SK-N-SH (cell line): ENCODE results near the gene GPM6B. TPM values are rescaled to one million over a fixed set of nuclear protein-coding genes. Genes with fewer than 3 reads are reported as not detected.

Experiments used
- CTCF ChIA-PET: fragments of 300-600, 350-600 bp; formaldehyde crosslinking; extraction: SDS; loops from one replicate; lab custom pipeline; 2021; lab: Yijun Ruan, JAX
- POLR2A ChIA-PET: fragments of 350-600 bp; sonication (Branson Sonifier 250); formaldehyde crosslinking; extraction: SDS; loops from one replicate; lab custom pipeline; 2020; ENCODE audit warnings: antibody characterized with exemption, inconsistent platforms; lab: Yijun Ruan, JAX
- DNase-seq: peaks from one replicate; pipeline ENCODE4 v3.0.0; 2012
- H2AFZ ChIP-seq: fragments of 200-600 bp; sonication (generic); 2 replicates; pipeline ENCODE4 v1.8.1; 2016; ENCODE audit warnings: antibody characterized with exemption, mild to moderate bottlenecking, low read depth
- H3F3A ChIP-seq: fragments of 200-600 bp; sonication (generic); replicated peaks from 2 replicates; pipeline ENCODE3; 2016; ENCODE audit warnings: antibody characterized with exemption, mild to moderate bottlenecking; ENCODE audit not compliant: insufficient read depth
- H3K27ac ChIP-seq, 2 experiments: fragments of 200-500 bp in 1 of 2; fragments of 200-600 bp in 1 of 2; sonication (Bioruptor generic) in 1 of 2; sonication (generic), shearing (Covaris generic) in 1 of 2; 2 replicates each; pipeline versions ENCODE4 v1.5.1 to v1.6.1; 2014 to 2016; ENCODE audit warnings: low read depth in 2 of 2, inconsistent platforms in 1 of 2, low read length in 1 of 2, mild to moderate bottlenecking in 1 of 2, mixed read lengths in 1 of 2
- H3K27me3 ChIP-seq: fragments of 200-600 bp; sonication (generic), shearing (Covaris generic); 2 replicates; pipeline ENCODE4 v1.6.1; 2016; ENCODE audit warnings: mixed run types; ENCODE audit not compliant: insufficient read depth
- H3K36me3 ChIP-seq, 2 experiments: fragments of 200-500 bp in 1 of 2; fragments of 200-600 bp in 1 of 2; sonication (Bioruptor generic) in 1 of 2; sonication (generic) in 1 of 2; replicated peaks in 1 of 2; 2 replicates each; pipeline versions ENCODE3 to v1.5.1; 2014 to 2016; ENCODE audit warnings: low read length in 1 of 2, mild to moderate bottlenecking in 1 of 2; ENCODE audit not compliant: insufficient read depth in 2 of 2, control insufficient read depth in 1 of 2
- H3K4me1 ChIP-seq, 2 experiments: fragments of 200-500 bp in 1 of 2; fragments of 200-600 bp in 1 of 2; sonication (Bioruptor generic) in 1 of 2; sonication (generic), shearing (Covaris generic) in 1 of 2; 2 replicates each; pipeline versions ENCODE4 v1.5.1 to v1.6.1; 2014 to 2016; ENCODE audit warnings: low read depth in 1 of 2, low read length in 1 of 2, mixed run types in 1 of 2; ENCODE audit not compliant: insufficient read depth in 2 of 2, control insufficient read depth in 1 of 2
- H3K4me2 ChIP-seq: fragments of 200-600 bp; sonication (generic), shearing (Covaris generic); 2 replicates; pipeline ENCODE4 v1.6.1; 2017; ENCODE audit warnings: mixed run types
- H3K4me3 ChIP-seq, 2 experiments: fragments of 200-500 bp in 1 of 2; fragments of 200-600 bp in 1 of 2; sonication (Bioruptor generic) in 1 of 2; sonication (generic), shearing (Covaris generic) in 1 of 2; 2 replicates each; pipeline versions ENCODE4 v1.5.1 to v1.8.1; 2014 to 2016; ENCODE audit warnings: low read depth in 2 of 2, inconsistent platforms in 1 of 2, low read length in 1 of 2, mild to moderate bottlenecking in 1 of 2, mixed read lengths in 1 of 2, moderate library complexity in 1 of 2
- H3K79me2 ChIP-seq: fragments of 200-600 bp; sonication (generic); 2 replicates; pipeline ENCODE4 v1.8.1; 2017; ENCODE audit warnings: mild to moderate bottlenecking; ENCODE audit not compliant: insufficient read depth
- H3K9ac ChIP-seq: fragments of 200-600 bp; sonication (generic); 2 replicates; pipeline ENCODE4 v1.6.1; 2017; ENCODE audit warnings: mixed run types
- H3K9me2 ChIP-seq: fragments of 200-600 bp; sonication (generic); 2 replicates; pipeline ENCODE4 v1.6.1; 2017; ENCODE audit warnings: mixed run types
- H3K9me3 ChIP-seq: fragments of 200-600 bp; sonication (generic); 2 replicates; pipeline ENCODE4 v1.6.1; 2017; ENCODE audit warnings: mixed run types, mild to moderate bottlenecking, moderate library complexity
- H4K20me1 ChIP-seq: fragments of 200-600 bp; sonication (generic); 2 replicates; pipeline ENCODE4 v1.6.1; 2017; ENCODE audit warnings: mild to moderate bottlenecking, mixed run types; ENCODE audit not compliant: insufficient read depth
- CHD2 ChIP-seq: fragments of 150-350 bp; IDR thresholded peaks from 2 replicates; pipeline ENCODE4 v1.6.1; 2018; ENCODE audit warnings: low read length; ENCODE audit not compliant: partially characterized antibody
- EZH2phosphoT487 ChIP-seq: fragments of 200-600 bp; sonication (generic); IDR thresholded peaks from 2 replicates; pipeline ENCODE4 v1.6.1; 2017; ENCODE audit warnings: low read depth, mixed run types, mild to moderate bottlenecking, antibody characterized with exemption, moderate library complexity, borderline replicate concordance
- FOSL2 ChIP-seq: IDR thresholded peaks from 2 replicates; pipeline ENCODE4 v1.4.0; 2012; ENCODE audit warnings: low read depth, mild to moderate bottlenecking, moderate library complexity, borderline replicate concordance
- GABPA ChIP-seq: IDR thresholded peaks from 2 replicates; pipeline ENCODE4 v1.4.0; 2012; ENCODE audit warnings: low read depth, mild to moderate bottlenecking
- IRF3 ChIP-seq: fragments of 150-350 bp; IDR thresholded peaks from 2 replicates; pipeline ENCODE4 v1.6.1; 2016; ENCODE audit warnings: mild to moderate bottlenecking, low read depth, low read length
- JUND ChIP-seq: IDR thresholded peaks from 2 replicates; pipeline ENCODE4 v1.4.0; 2012
- MAX ChIP-seq: IDR thresholded peaks from 2 replicates; pipeline ENCODE4 v1.4.0; 2012; ENCODE audit warnings: low read depth
- NRF1 ChIP-seq: IDR thresholded peaks from 2 replicates; pipeline ENCODE4 v1.6.1; 2012; ENCODE audit warnings: low read depth, mild to moderate bottlenecking, low read length
- RAD21 ChIP-seq: IDR thresholded peaks from 2 replicates; pipeline ENCODE4 v1.6.1; 2012; ENCODE audit warnings: mild to moderate bottlenecking, low read length
- SIN3A ChIP-seq: IDR thresholded peaks from 2 replicates; pipeline ENCODE4 v1.6.1; 2012; ENCODE audit warnings: low read depth, mild to moderate bottlenecking, low read length, moderate library complexity, borderline replicate concordance
- TCF12 ChIP-seq: IDR thresholded peaks from 2 replicates; pipeline ENCODE4 v1.4.0; 2012
- USF1 ChIP-seq: IDR thresholded peaks from 2 replicates; pipeline ENCODE4 v1.4.0; 2012; ENCODE audit warnings: low read depth, borderline replicate concordance
- YY1 ChIP-seq: IDR thresholded peaks from 2 replicates; pipeline ENCODE4 v1.4.0; 2012; ENCODE audit warnings: low read depth, mild to moderate bottlenecking
- ZBTB33 ChIP-seq: IDR thresholded peaks from 2 replicates; pipeline ENCODE4 v1.4.0; 2012; ENCODE audit warnings: low read depth, borderline replicate concordance
- WGBS: methylation state at CpG from one replicate; pipeline ENCODE4 v1.1.6; 2017; ENCODE audit warnings: low lambda C conversion rate; 5-methylcytosine and 5-hydroxymethylcytosine counted together
- polyA plus RNA-seq, 3 experiments: library from polyadenylated mRNA; depleted of rRNA; stranded (reverse); fragments of >200 nt; gene quantifications; 2 replicates each; pipeline ENCODE4 v1.2.3, GENCODE V29; 2012
- TF ChIP-seq, protein P1 (sequence below): IDR thresholded peaks from 2 replicates; pipeline ENCODE4; 2012

GPM6B gene
- polyA plus RNA-seq, 1 of the 3 experiments (the other 2 are of a cell fraction), result 1.2 TPM

GRCh38 chrX:13776387-13776786, 40.5 kb downstream of the GPM6B start:
- no peaks in the 10 kb centered on the region for H3K9me2 ChIP-seq
- no peaks in the 10 kb centered on the region for H3K9me3 ChIP-seq
- WGBS, result 77% methylated on average over 4 of the region's 4 CpGs
- H3K36me3 ChIP-seq, result peaks cover 34 to 50% of the 10 kb centered on the region in 2 experiments
- ChIA-PET CTCF (interaction anchor here (1.2 to 2.1 kb wide), 5 partner anchors 12 to 255 kb away, joined by 3 to 6 read pairs (median 5); no protein-coding TSS in a partner anchor), POLR2A (no interaction called here)
- no peak overlapping the region for H3K4me3 ChIP-seq
- H3K4me1 ChIP-seq, result no peaks in the 10 kb centered on the region; a peak in 1 of 4 replicates
- no peaks in the 10 kb centered on the region for H3F3A ChIP-seq
- H3K27me3 ChIP-seq, result no peaks in the 10 kb centered on the region
- H3K79me2 ChIP-seq, result no peaks in the 10 kb centered on the region
- no peak overlapping the region for H2AFZ ChIP-seq
- no peak for DNase-seq
- no peak overlapping the region for H3K27ac ChIP-seq
- H3K9ac ChIP-seq, result no peak overlapping the region
- no peaks in the 10 kb centered on the region for H4K20me1 ChIP-seq
- 0 out of 2 replicates have a peak, but pooled peaks have one; percentile 6 for TF ChIP-seq RAD21
- no peak for TF ChIP-seq NRF1
- H3K4me2 ChIP-seq, result no peak overlapping the region

DNA sequence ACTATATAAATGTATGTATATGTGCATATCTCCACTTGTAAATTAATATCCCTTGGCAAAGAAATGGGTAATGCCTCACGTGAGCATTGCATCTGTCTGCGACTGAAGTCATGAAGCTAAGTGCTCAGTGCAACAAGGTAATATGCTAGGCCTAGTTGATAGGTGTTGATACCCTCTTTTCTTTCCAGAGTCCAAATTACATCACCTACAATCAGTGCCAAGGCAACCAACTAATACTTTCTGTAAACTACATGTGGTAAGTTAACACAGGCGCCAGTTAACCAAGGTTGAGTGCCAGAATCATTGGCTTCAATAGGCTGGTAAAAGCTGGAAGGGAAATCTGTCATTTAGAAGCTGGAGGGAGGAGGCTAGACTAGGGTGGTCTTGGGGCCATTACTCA, 41.1 kb downstream of the GPM6B start:
- WGBS, result 85% methylated on average over 3 of the region's 3 CpGs
- Histone ChIP-seq H3K27ac (no peak overlapping the region), H3K4me2 (no peak overlapping the region), H3K4me3 (no peak overlapping the region), H3K27me3 (no peaks in the 10 kb centered on the region), H3K79me2 (no peaks in the 10 kb centered on the region), H3K9me3 (no peaks in the 10 kb centered on the region), H3F3A (no peaks in the 10 kb centered on the region), H3K36me3 (peaks cover 40 to 55% of the 10 kb centered on the region in 2 experiments), H2AFZ (no peak overlapping the region), H4K20me1 (no peaks in the 10 kb centered on the region), H3K9ac (no peak overlapping the region), H3K4me1 (no peaks in the 10 kb centered on the region; a peak in 1 of 4 replicates), H3K9me2 (no peaks in the 10 kb centered on the region)
- ChIA-PET CTCF (interaction anchor here (1.2 to 2.1 kb wide), 6 partner anchors 11 to 256 kb away, joined by 3 to 6 read pairs (median 5); no protein-coding TSS in a partner anchor), POLR2A (no interaction called here)
- TF ChIP-seq YY1 (no peak), EZH2phosphoT487 (no peak), IRF3 (no peak), FOSL2 (no peak), JUND (no peak), RAD21 (no peak)
- TF ChIP-seq, protein P1, sequence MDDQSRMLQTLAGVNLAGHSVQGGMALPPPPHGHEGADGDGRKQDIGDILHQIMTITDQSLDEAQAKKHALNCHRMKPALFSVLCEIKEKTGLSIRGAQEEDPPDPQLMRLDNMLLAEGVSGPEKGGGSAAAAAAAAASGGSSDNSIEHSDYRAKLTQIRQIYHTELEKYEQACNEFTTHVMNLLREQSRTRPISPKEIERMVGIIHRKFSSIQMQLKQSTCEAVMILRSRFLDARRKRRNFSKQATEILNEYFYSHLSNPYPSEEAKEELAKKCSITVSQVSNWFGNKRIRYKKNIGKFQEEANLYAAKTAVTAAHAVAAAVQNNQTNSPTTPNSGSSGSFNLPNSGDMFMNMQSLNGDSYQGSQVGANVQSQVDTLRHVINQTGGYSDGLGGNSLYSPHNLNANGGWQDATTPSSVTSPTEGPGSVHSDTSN, result no peak
- DNase-seq, result no peak

GRCh38 chrX:13774696-13775095, 42.2 kb downstream of the GPM6B start:
- Histone ChIP-seq H3K36me3 (peaks cover 50 to 67% of the 10 kb centered on the region in 2 experiments), H3K9ac (no peak overlapping the region), H3K27me3 (no peaks in the 10 kb centered on the region), H3K27ac (no peak overlapping the region), H3K9me2 (no peaks in the 10 kb centered on the region), H3K4me1 (no peaks in the 10 kb centered on the region; a peak in 1 of 4 replicates), H3K79me2 (no peaks in the 10 kb centered on the region), H3F3A (no peaks in the 10 kb centered on the region), H2AFZ (no peak overlapping the region), H3K4me2 (no peak overlapping the region), H3K4me3 (no peak overlapping the region), H4K20me1 (no peaks in the 10 kb centered on the region), H3K9me3 (no peaks in the 10 kb centered on the region)
- no peak for DNase-seq
- WGBS, result 90% methylated on average over 2 of the region's 2 CpGs
- POLR2A ChIA-PET, result no interaction called here
- CTCF ChIA-PET, result interaction anchor here (1.5 to 2.1 kb wide), 3 partner anchors 17 to 24 kb away, joined by 4 to 5 read pairs (median 4); no protein-coding TSS in a partner anchor
- TF ChIP-seq TCF12 (no peak), USF1 (no peak), SIN3A (no peak), ZBTB33 (no peak), NRF1 (no peak), YY1 (no peak), JUND (no peak), FOSL2 (no peak), EZH2phosphoT487 (no peak), GABPA (no peak), CHD2 (no peak), MAX (no peak)
